HepG2 (cell line): ENCODE data around the gene NOL4L. TPM values are rescaled to one million over a fixed set of nuclear protein-coding genes. Genes with fewer than 3 reads are reported as not detected.

Experiments
- ARNT2 ChIP-seq: sonication (generic); formaldehyde crosslinking; IDR thresholded peaks from 2 replicates; pipeline ENCODE4 v1.8.0; 2022; ENCODE audit warnings: mild to moderate bottlenecking, low read depth, missing genetic modification reagents, moderate library complexity
- BRD4 ChIP-seq: sonication (generic); formaldehyde crosslinking; IDR thresholded peaks from 2 replicates; pipeline ENCODE4 v1.4.0; 2020; ENCODE audit warnings: missing genetic modification reagents
- CC2D1A ChIP-seq: sonication (generic); formaldehyde crosslinking; IDR thresholded peaks from 2 replicates; pipeline ENCODE4 v1.8.1; 2023; ENCODE audit warnings: mild to moderate bottlenecking, missing genetic modification reagents
- CCDC6 ChIP-seq: sonication (generic); formaldehyde crosslinking; IDR thresholded peaks from 2 replicates; pipeline ENCODE4 v1.8.1; 2022; ENCODE audit warnings: mild to moderate bottlenecking, missing genetic modification reagents, moderate library complexity
- FOXA3 ChIP-seq: IDR thresholded peaks from 2 replicates; pipeline ENCODE4 v1.6.1; 2016; ENCODE audit warnings: missing genetic modification reagents, missing compliant biosample characterization
- MED13 ChIP-seq: sonication (generic); formaldehyde crosslinking; IDR thresholded peaks from 2 replicates; pipeline ENCODE4 v1.5.0; 2020; ENCODE audit warnings: missing genetic modification reagents
- TRIM24 ChIP-seq: sonication (generic); formaldehyde crosslinking; IDR thresholded peaks from 2 replicates; pipeline ENCODE4 v1.8.0; 2022; ENCODE audit warnings: mild to moderate bottlenecking, missing genetic modification reagents
- ZBTB1 ChIP-seq: sonication (generic); formaldehyde crosslinking; IDR thresholded peaks from 2 replicates; pipeline ENCODE4 v1.4.0; 2020; ENCODE audit warnings: missing genetic modification reagents, borderline replicate concordance
- ZNF101 ChIP-seq: sonication (generic); formaldehyde crosslinking; IDR thresholded peaks from 2 replicates; pipeline ENCODE4 v1.4.0; 2020; ENCODE audit warnings: mild to moderate bottlenecking, low read depth, missing genetic modification reagents, borderline replicate concordance
- ZNF326 ChIP-seq: sonication (generic); formaldehyde crosslinking; IDR thresholded peaks from 2 replicates; pipeline ENCODE4 v1.4.0; 2020; ENCODE audit warnings: missing genetic modification reagents, borderline replicate concordance
- ZNF468 ChIP-seq: sonication (generic); formaldehyde crosslinking; IDR thresholded peaks from 2 replicates; pipeline ENCODE4 v1.8.0; 2022; ENCODE audit warnings: mild to moderate bottlenecking, moderate library complexity, missing genetic modification reagents
- ZNF891 ChIP-seq: sonication (generic); formaldehyde crosslinking; IDR thresholded peaks from 2 replicates; pipeline ENCODE4 v1.5.0; 2020; ENCODE audit warnings: mild to moderate bottlenecking, missing genetic modification reagents
- polyA plus RNA-seq, 8 experiments: library from polyadenylated mRNA; depleted of rRNA in 3 of 8; stranded (reverse) in 7 of 8; unstranded in 1 of 8; fragments of >200 nt; fragmentation: Illumina TruSeq in 4 of 8; extraction: Trizol in 4 of 8; gene quantifications; 2 replicates each; pipeline versions ENCODE4 v1.2.1 to v1.2.3, GENCODE V29; 2011 to 2016; ENCODE audit warnings: low read depth in 4 of 8, missing spikeins in 1 of 8, mixed read lengths in 1 of 8; ENCODE audit not compliant: insufficient read depth in 1 of 8
- total RNA-seq, 5 experiments: library from RNA; depleted of rRNA; stranded (reverse); fragments of >200 nt; fragmentation: Illumina TruSeq; extraction: Trizol; gene quantifications; 2 replicates each; pipeline ENCODE4 v1.2.3, GENCODE V29; 2016; ENCODE audit warnings: low read depth in 1 of 5
- TF ChIP-seq, protein P1 (sequence below): sonication (generic); formaldehyde crosslinking; IDR thresholded peaks from 2 replicates; pipeline ENCODE4 v1.4.0; 2020; ENCODE audit warnings: missing genetic modification reagents
- TF ChIP-seq, protein P2 (sequence below): sonication (generic); formaldehyde crosslinking; IDR thresholded peaks from 2 replicates; pipeline ENCODE4 v1.5.0; 2020; ENCODE audit warnings: mild to moderate bottlenecking, missing genetic modification reagents, moderate library complexity
- TF ChIP-seq, protein P3 (sequence below): sonication (generic); formaldehyde crosslinking; IDR thresholded peaks from 2 replicates; pipeline ENCODE4 v1.8.1; 2022; ENCODE audit warnings: mild to moderate bottlenecking, missing genetic modification reagents
- TF ChIP-seq, protein P4 (sequence below): sonication (generic); formaldehyde crosslinking; IDR thresholded peaks from 2 replicates; pipeline ENCODE4 v1.5.0; 2020; ENCODE audit warnings: missing genetic modification reagents, mild to moderate bottlenecking, borderline replicate concordance
- TF ChIP-seq, protein P5 (sequence below): sonication (generic); formaldehyde crosslinking; IDR thresholded peaks from 2 replicates; pipeline ENCODE4 v1.5.0; 2020; ENCODE audit warnings: mild to moderate bottlenecking, missing genetic modification reagents

The NOL4L gene
- total and polyA plus RNA-seq, 2 of the 13 experiments (the other 11 are each of a cell fraction or from before 2014, with no cell fraction given), result 16.6 to 35.4 TPM

DNA sequence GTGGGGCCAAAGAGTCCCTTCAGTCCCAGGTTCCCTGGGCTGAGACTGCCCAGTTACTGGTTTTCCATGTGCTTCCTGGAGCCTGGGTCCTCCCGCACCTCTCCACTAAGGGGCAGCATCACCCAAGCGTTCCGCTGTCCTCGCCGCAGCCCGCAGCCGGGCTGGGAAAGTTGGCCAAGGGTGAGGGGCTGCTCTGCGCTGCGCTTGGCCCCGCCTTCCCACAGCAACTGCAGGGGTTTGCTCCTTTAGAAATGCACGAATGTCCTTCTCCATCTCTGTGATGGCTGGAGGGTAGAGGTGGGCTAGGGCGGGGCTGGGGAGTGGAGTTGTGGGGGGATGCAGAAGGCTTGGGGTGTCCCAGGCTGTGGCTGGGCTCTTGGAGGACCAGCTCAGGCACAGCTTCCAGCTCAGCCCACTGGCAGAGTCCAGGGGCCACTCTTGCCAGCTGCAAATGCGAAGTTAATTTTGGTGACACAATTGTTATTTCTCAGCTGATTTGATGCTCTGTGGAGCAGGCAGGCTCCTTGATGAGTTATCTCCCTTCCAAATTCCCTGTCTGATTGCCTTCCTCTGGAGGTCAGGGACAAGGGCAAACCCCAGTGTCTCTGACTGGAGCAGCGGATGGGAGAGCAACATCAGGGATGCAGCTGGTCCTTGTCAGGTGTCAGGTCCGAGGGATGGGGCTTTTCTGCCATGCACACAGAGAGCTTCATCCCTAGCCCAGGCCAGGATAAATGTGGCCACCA is 63.2 kb downstream of the NOL4L start (continued):
- TF ChIP-seq, protein P1, sequence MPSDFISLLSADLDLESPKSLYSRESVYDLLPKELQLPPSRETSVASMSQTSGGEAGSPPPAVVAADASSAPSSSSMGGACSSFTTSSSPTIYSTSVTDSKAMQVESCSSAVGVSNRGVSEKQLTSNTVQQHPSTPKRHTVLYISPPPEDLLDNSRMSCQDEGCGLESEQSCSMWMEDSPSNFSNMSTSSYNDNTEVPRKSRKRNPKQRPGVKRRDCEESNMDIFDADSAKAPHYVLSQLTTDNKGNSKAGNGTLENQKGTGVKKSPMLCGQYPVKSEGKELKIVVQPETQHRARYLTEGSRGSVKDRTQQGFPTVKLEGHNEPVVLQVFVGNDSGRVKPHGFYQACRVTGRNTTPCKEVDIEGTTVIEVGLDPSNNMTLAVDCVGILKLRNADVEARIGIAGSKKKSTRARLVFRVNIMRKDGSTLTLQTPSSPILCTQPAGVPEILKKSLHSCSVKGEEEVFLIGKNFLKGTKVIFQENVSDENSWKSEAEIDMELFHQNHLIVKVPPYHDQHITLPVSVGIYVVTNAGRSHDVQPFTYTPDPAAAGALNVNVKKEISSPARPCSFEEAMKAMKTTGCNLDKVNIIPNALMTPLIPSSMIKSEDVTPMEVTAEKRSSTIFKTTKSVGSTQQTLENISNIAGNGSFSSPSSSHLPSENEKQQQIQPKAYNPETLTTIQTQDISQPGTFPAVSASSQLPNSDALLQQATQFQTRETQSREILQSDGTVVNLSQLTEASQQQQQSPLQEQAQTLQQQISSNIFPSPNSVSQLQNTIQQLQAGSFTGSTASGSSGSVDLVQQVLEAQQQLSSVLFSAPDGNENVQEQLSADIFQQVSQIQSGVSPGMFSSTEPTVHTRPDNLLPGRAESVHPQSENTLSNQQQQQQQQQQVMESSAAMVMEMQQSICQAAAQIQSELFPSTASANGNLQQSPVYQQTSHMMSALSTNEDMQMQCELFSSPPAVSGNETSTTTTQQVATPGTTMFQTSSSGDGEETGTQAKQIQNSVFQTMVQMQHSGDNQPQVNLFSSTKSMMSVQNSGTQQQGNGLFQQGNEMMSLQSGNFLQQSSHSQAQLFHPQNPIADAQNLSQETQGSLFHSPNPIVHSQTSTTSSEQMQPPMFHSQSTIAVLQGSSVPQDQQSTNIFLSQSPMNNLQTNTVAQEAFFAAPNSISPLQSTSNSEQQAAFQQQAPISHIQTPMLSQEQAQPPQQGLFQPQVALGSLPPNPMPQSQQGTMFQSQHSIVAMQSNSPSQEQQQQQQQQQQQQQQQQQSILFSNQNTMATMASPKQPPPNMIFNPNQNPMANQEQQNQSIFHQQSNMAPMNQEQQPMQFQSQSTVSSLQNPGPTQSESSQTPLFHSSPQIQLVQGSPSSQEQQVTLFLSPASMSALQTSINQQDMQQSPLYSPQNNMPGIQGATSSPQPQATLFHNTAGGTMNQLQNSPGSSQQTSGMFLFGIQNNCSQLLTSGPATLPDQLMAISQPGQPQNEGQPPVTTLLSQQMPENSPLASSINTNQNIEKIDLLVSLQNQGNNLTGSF, result no peak; the same call in 1 of the 2 replicates
- TF ChIP-seq MED13, result no peak
- 0 out of 2 replicates have a peak, but pooled peaks have one; percentile 30 for TF ChIP-seq TRIM24 (CRISPR knock-in tag)
- no peak for TF ChIP-seq ZNF101
- TF ChIP-seq ARNT2 (CRISPR knock-in tag), result peak; percentile 85
- TF ChIP-seq ZNF468 (CRISPR knock-in tag), result no peak
- TF ChIP-seq, protein P2, sequence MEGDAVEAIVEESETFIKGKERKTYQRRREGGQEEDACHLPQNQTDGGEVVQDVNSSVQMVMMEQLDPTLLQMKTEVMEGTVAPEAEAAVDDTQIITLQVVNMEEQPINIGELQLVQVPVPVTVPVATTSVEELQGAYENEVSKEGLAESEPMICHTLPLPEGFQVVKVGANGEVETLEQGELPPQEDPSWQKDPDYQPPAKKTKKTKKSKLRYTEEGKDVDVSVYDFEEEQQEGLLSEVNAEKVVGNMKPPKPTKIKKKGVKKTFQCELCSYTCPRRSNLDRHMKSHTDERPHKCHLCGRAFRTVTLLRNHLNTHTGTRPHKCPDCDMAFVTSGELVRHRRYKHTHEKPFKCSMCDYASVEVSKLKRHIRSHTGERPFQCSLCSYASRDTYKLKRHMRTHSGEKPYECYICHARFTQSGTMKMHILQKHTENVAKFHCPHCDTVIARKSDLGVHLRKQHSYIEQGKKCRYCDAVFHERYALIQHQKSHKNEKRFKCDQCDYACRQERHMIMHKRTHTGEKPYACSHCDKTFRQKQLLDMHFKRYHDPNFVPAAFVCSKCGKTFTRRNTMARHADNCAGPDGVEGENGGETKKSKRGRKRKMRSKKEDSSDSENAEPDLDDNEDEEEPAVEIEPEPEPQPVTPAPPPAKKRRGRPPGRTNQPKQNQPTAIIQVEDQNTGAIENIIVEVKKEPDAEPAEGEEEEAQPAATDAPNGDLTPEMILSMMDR (CRISPR knock-in tag), result peak; percentile 100
- 0 out of 2 replicates have a peak, but pooled peaks have one; percentile 59 for TF ChIP-seq CCDC6 (CRISPR knock-in tag)
- TF ChIP-seq ZBTB1 (CRISPR knock-in tag), result no peak
- no peak for TF ChIP-seq ZNF326
- TF ChIP-seq FOXA3 (CRISPR knock-in tag), result peak; percentile 55; the same call in 1 of the 2 replicates
- TF ChIP-seq, protein P3, sequence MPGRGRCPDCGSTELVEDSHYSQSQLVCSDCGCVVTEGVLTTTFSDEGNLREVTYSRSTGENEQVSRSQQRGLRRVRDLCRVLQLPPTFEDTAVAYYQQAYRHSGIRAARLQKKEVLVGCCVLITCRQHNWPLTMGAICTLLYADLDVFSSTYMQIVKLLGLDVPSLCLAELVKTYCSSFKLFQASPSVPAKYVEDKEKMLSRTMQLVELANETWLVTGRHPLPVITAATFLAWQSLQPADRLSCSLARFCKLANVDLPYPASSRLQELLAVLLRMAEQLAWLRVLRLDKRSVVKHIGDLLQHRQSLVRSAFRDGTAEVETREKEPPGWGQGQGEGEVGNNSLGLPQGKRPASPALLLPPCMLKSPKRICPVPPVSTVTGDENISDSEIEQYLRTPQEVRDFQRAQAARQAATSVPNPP (CRISPR knock-in tag), result no peak
- no peak for TF ChIP-seq ZNF891
- peak; percentile 65 for TF ChIP-seq BRD4 (CRISPR knock-in tag)
- TF ChIP-seq, protein P4, sequence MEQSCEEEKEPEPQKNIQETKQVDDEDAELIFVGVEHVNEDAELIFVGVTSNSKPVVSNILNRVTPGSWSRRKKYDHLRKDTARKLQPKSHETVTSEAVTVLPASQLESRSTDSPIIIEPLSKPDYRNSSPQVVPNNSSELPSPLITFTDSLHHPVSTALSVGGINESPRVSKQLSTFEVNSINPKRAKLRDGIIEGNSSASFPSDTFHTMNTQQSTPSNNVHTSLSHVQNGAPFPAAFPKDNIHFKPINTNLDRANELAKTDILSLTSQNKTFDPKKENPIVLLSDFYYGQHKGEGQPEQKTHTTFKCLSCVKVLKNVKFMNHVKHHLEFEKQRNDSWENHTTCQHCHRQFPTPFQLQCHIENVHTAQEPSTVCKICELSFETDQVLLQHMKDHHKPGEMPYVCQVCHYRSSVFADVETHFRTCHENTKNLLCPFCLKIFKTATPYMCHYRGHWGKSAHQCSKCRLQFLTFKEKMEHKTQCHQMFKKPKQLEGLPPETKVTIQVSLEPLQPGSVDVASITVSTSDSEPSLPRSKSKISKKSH, result 0 out of 2 replicates have a peak, but pooled peaks have one; percentile 44
- TF ChIP-seq, protein P5, sequence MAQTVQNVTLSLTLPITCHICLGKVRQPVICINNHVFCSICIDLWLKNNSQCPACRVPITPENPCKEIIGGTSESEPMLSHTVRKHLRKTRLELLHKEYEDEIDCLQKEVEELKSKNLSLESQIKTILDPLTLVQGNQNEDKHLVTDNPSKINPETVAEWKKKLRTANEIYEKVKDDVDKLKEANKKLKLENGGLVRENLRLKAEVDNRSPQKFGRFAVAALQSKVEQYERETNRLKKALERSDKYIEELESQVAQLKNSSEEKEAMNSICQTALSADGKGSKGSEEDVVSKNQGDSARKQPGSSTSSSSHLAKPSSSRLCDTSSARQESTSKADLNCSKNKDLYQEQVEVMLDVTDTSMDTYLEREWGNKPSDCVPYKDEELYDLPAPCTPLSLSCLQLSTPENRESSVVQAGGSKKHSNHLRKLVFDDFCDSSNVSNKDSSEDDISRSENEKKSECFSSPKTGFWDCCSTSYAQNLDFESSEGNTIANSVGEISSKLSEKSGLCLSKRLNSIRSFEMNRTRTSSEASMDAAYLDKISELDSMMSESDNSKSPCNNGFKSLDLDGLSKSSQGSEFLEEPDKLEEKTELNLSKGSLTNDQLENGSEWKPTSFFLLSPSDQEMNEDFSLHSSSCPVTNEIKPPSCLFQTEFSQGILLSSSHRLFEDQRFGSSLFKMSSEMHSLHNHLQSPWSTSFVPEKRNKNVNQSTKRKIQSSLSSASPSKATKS (CRISPR knock-in tag), result no peak
- no peak for TF ChIP-seq CC2D1A
